Retinal pigment epithelial cell (primary cell): ENCODE measurements around the gene DNTT.

Experiments used
- DNase-seq: peaks from one replicate; pipeline ENCODE4 v3.0.0-alpha.2; 2010; ENCODE audit warnings: low read depth
- H3K4me3 ChIP-seq: 2 replicates; pipeline ENCODE4 v1.5.1; 2011; ENCODE audit warnings: mild to moderate bottlenecking, low read length, control low read depth, moderate library complexity
- TF ChIP-seq, protein P1 (sequence below): conservative IDR thresholded peaks from 2 replicates; pipeline ENCODE4 v1.5.1; 2011; ENCODE audit warnings: low read depth, low read length, control low read depth, inconsistent platforms

Gene DNTT

DNA sequence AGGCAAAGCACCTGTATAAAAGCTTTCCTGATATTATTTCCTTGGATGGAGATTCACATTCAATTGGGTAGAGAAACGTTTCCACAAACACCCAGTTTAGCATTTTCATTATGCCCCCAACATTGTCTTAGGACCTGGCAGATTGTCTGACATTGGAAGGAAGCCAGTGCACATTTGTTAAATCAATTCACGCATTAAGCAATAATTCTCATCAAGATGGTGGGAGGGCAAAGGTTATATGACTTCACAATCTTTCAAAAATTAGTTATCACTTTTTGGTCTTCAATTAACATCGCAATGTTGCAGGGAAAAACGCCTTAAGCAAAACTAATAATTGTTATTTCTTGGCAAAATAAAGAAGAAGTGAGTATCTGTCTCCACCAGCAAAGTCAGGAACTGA, 38.2 kb downstream of the DNTT start:
- no peak for DNase-seq
- H3K4me3 ChIP-seq = no peak overlapping the region
- TF ChIP-seq, protein P1, sequence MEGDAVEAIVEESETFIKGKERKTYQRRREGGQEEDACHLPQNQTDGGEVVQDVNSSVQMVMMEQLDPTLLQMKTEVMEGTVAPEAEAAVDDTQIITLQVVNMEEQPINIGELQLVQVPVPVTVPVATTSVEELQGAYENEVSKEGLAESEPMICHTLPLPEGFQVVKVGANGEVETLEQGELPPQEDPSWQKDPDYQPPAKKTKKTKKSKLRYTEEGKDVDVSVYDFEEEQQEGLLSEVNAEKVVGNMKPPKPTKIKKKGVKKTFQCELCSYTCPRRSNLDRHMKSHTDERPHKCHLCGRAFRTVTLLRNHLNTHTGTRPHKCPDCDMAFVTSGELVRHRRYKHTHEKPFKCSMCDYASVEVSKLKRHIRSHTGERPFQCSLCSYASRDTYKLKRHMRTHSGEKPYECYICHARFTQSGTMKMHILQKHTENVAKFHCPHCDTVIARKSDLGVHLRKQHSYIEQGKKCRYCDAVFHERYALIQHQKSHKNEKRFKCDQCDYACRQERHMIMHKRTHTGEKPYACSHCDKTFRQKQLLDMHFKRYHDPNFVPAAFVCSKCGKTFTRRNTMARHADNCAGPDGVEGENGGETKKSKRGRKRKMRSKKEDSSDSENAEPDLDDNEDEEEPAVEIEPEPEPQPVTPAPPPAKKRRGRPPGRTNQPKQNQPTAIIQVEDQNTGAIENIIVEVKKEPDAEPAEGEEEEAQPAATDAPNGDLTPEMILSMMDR = no peak

GRCh38 chr10:96344178-96344577, 39.9 kb downstream of the DNTT start:
- no peak overlapping the region for H3K4me3 ChIP-seq
- TF ChIP-seq, protein P1 = no peak
- DNase-seq = no peak

- no peak for DNase-seq
- TF ChIP-seq, protein P1 = no peak
- H3K4me3 ChIP-seq = no peak overlapping the region
These were observed 41.0 kb downstream of the DNTT start for GRCh38 chr10:96345222-96345621.

GRCh38 chr10:96346295-96346694, 42.1 kb downstream of the DNTT start:
- DNase-seq = no peak
- TF ChIP-seq, protein P1 = no peak
- no peak overlapping the region for H3K4me3 ChIP-seq

DNA sequence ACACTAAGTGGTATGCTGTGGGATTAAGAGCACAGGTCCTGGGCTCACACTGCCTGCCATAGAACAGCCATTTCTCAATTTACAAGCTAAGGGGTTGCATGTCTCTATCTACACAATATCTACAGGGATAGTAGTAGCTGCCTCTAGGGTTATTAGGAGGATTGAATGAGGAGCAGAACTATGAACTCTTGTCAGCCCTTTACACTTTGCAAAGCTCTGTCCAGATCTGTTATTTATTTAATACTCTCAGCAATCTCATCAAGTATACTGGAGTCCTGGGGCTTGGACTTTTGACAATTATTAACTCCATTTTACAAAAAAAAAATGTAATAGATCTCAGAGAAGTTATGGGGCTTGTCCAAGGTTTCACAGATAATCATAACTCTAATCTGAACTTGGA, 47.8 kb downstream of the DNTT start:
- TF ChIP-seq, protein P1 = no peak
- DNase-seq = no peak

DNA sequence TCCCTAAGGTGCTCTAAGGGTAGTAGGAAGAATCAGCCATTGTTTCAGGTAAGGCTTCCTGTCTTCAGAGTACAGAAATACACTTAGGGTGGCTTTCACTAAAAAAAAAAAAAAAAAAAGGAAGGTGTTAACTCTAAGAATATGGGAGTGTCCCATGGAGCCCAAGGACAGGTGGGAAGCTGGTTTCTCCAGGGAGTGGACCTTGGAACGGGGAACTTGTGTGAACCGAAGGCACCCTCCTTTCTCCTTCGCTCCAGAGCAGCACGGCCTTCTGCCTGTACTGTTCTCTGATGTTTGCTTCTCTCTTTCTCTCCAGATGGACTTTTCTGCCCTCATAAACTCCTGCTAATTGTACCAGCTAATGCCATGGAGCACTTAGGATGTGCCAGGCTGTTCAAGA, 48.3 kb downstream of the DNTT start:
- no peak for DNase-seq
- no peak overlapping the region for H3K4me3 ChIP-seq
- TF ChIP-seq, protein P1 = no peak

More for the DNA sequence above, 47.8 kb downstream of the DNTT start:
- H3K4me3 ChIP-seq = no peak overlapping the region

DNA sequence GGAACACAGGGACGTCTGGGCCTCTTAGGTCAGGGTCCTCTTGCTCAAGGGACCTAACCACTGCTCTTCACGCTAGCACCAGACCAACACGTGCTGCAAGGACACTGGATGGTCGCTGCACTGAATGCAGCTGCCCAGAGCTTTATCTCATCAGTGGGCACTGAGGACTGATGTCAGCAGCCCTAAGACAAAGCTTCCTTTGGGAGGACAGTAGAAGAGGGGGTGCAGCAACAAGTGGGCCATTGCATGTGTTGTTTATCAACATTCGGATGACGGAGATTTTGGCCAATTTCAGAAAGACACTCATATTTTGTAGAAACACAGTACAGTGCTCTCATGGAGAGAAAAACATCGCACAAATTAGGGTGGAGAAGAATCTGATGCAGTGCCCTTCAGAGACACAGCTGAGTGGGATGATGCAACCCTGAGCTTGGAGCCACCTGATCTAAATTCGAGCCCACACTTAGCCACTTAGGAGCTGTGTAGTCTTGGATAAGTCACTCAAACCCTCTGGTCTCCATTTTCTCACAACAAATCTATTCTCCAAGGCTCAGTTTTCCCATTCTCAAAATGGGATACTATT, 52.9 kb downstream of the DNTT start:
- H3K4me3 ChIP-seq = no peak overlapping the region
- no peak for DNase-seq
- TF ChIP-seq, protein P1 = no peak
